Breast epithelium (tissue), 3 donors: ENCODE results near the gene STRADB.

Experiments used
- CTCF ChIP-seq, 3 donors: fragments of 450-650 bp; IDR thresholded peaks; one replicate each; pipeline ENCODE4 v1.5.1; 2016 to 2017; ENCODE audit warnings: antibody characterized with exemption in 3 of 3, mild to moderate bottlenecking in 3 of 3, moderate library complexity in 3 of 3
- POLR2A ChIP-seq: fragments of 450-650 bp; IDR thresholded peaks from one replicate; pipeline ENCODE4 v1.6.1; 2016; ENCODE audit warnings: antibody characterized with exemption, mild to moderate bottlenecking, moderate library complexity

GRCh38 chr2:201432038-201432620 is 19.4 kb upstream of the STRADB start:
- TF ChIP-seq CTCF (IDR thresholded peaks at IDR 0.05) (no peak), POLR2A (no peak)
